GM12865 (cell line): ENCODE data around the gene HCN3.

ENCODE experiments used
- DNase-seq: peaks from one replicate; pipeline ENCODE4 v3.0.0; 2010; ENCODE audit warnings: low read depth
- H3K4me3 ChIP-seq: 2 replicates; pipeline ENCODE4 v1.5.1; 2011; ENCODE audit warnings: mild to moderate bottlenecking, low read depth, low read length, control low read depth
- CTCF ChIP-seq: IDR thresholded peaks from 2 replicates; pipeline ENCODE4 v1.5.1; 2011; ENCODE audit warnings: low read length, control low read depth, low read depth, inconsistent platforms; ENCODE audit not compliant: insufficient read depth; ENCODE audit errors: missing control alignments

The HCN3 gene

GRCh38 chr1:155256058-155256852 lies 21.0 kb upstream of the HCN3 start:
- H3K4me3 ChIP-seq, result no peak overlapping the region

GRCh38 chr1:155260276-155260675 lies 17.0 kb upstream of the HCN3 start:
- TF ChIP-seq CTCF, result no peak

More at GRCh38 chr1:155256058-155256852, 21.0 kb upstream of the HCN3 start:
- DNase-seq, result no peak
- no peak for TF ChIP-seq CTCF

GRCh38 chr1:155261493-155261851 lies 15.8 kb upstream of the HCN3 start:
- DNase-seq, result peak; percentile 59

More at GRCh38 chr1:155260276-155260675, 17.0 kb upstream of the HCN3 start:
- DNase-seq, result no peak
- no peak overlapping the region for H3K4me3 ChIP-seq

GRCh38 chr1:155261852-155262673 lies 15.2 kb upstream of the HCN3 start, which contains the start of gene SCAMP3:
Gene SCAMP3 (minus strand): TSS chr1:155262360. CDS start chr1:155262151, 209 bp downstream.
- no peak for TF ChIP-seq CTCF
- H3K4me3 ChIP-seq, result peak within 1 kb of the TSS; percentile 84
- DNase-seq, result peak; percentile 98

More at GRCh38 chr1:155261493-155261851, 15.8 kb upstream of the HCN3 start:
- peak overlapping the region; percentile 84 for H3K4me3 ChIP-seq
- TF ChIP-seq CTCF, result no peak

GRCh38 chr1:155263067-155263466 lies 14.2 kb upstream of the HCN3 start:
- TF ChIP-seq CTCF, result no peak
- no peak for DNase-seq
- H3K4me3 ChIP-seq, result no peak overlapping the region

- H3K4me3 ChIP-seq, result no peak overlapping the region
- no peak for TF ChIP-seq CTCF
- DNase-seq, result no peak
Observed at GRCh38 chr1:155266553-155266952, 10.7 kb upstream of the HCN3 start.
